Neural progenitor cell (in vitro differentiated cells): ENCODE data around the gene PLEKHM1. TPM values are rescaled to one million over a fixed set of nuclear protein-coding genes. Genes with fewer than 3 reads are reported as not detected.
A peak's percentile ranks its signal among the peaks of the same experiment; 100 is the strongest.

Experiments used
- DNase-seq: peaks from one replicate; pipeline ENCODE4 v3.0.0-alpha.2; 2016; ENCODE audit warnings: low spot score
- H2AFZ ChIP-seq: fragments of 200-600 bp; sonication (generic); replicated peaks from 2 replicates; pipeline ENCODE4 v1.6.1; 2016; ENCODE audit warnings: antibody characterized with exemption
- H3F3A ChIP-seq: fragments of 200-600 bp; sonication (generic); 2 replicates; pipeline ENCODE4 v1.6.1; 2016; ENCODE audit warnings: antibody characterized with exemption, low read depth
- H3K27ac ChIP-seq: fragments of 200-600 bp; sonication (generic); 2 replicates; pipeline ENCODE4 v1.5.1; 2016; ENCODE audit warnings: mild to moderate bottlenecking
- H3K27me3 ChIP-seq: fragments of 200-600 bp; sonication (generic); 2 replicates; pipeline ENCODE4 v1.6.1; 2016; ENCODE audit warnings: mild to moderate bottlenecking, moderate library complexity
- H3K36me3 ChIP-seq: fragments of 200-600 bp; sonication (generic); 2 replicates; pipeline ENCODE4 v1.5.1; 2016
- H3K4me1 ChIP-seq: fragments of 200-600 bp; sonication (generic); 2 replicates; pipeline ENCODE4 v1.6.1; 2016; ENCODE audit warnings: mixed run types
- H3K4me2 ChIP-seq: fragments of 200-600 bp; sonication (generic); 2 replicates; pipeline ENCODE4 v1.6.1; 2016
- H3K4me3 ChIP-seq: fragments of 200-600 bp; sonication (generic); 2 replicates; pipeline ENCODE4 v1.5.1; 2016
- H3K79me2 ChIP-seq: fragments of 200-600 bp; sonication (generic); 2 replicates; pipeline ENCODE4 v1.6.1; 2016; ENCODE audit warnings: low read depth
- H3K9ac ChIP-seq: fragments of 200-600 bp; sonication (generic); 2 replicates; pipeline ENCODE4 v1.6.1; 2016
- H3K9me3 ChIP-seq: fragments of 200-600 bp; sonication (generic); 2 replicates; pipeline ENCODE4 v1.5.1; 2016; ENCODE audit warnings: low read depth
- H4K20me1 ChIP-seq: fragments of 200-600 bp; sonication (generic); 2 replicates; pipeline ENCODE4 v1.6.1; 2016; ENCODE audit warnings: low read depth
- H3K27ac Mint-ChIP-seq: 3 replicates; pipeline ENCODE4 v1.8.0; 2021; ENCODE audit warnings: mixed read lengths
- H3K27me3 Mint-ChIP-seq: 2 replicates; pipeline ENCODE4 v1.8.0; 2022; ENCODE audit warnings: low read depth, mild to moderate bottlenecking, inconsistent platforms, moderate library complexity, mixed read lengths; ENCODE audit not compliant: insufficient read depth
- H3K36me3 Mint-ChIP-seq: 3 replicates; pipeline ENCODE4 v1.8.0; 2021; ENCODE audit warnings: mixed read lengths
- H3K4me1 Mint-ChIP-seq: 3 replicates; pipeline ENCODE4 v1.8.0; 2021; ENCODE audit warnings: mixed read lengths
- H3K4me3 Mint-ChIP-seq: 3 replicates; pipeline ENCODE4 v1.8.0; 2021; ENCODE audit warnings: mild to moderate bottlenecking, moderate library complexity, mixed read lengths
- H3K9me3 Mint-ChIP-seq: 3 replicates; pipeline ENCODE4 v1.8.0; 2020; ENCODE audit warnings: mixed read lengths
- CTCF ChIP-seq: fragments of 200-600 bp; sonication (generic); IDR thresholded peaks from 2 replicates; pipeline ENCODE4 v1.5.1; 2017; ENCODE audit warnings: antibody characterized with exemption, mild to moderate bottlenecking
- EZH2 ChIP-seq: fragments of 200-600 bp; sonication (generic); IDR thresholded peaks from 2 replicates; pipeline ENCODE4 v1.6.1; 2017; ENCODE audit warnings: antibody characterized with exemption, mild to moderate bottlenecking, moderate library complexity
- EZH2phosphoT487 ChIP-seq: fragments of 200-600 bp; sonication (generic); IDR thresholded peaks from 2 replicates; pipeline ENCODE4 v1.6.1; 2017; ENCODE audit warnings: antibody characterized with exemption
- total RNA-seq: library from RNA; depleted of rRNA; stranded (reverse); fragments of >200 nt; gene quantifications from 2 replicates; pipeline ENCODE4 v1.2.3, GENCODE V29; 2015; ENCODE audit warnings: low replicate concordance

Gene PLEKHM1
- total RNA-seq, 1 donor from 2014 or later = 7.0 TPM

- no peak for TF ChIP-seq EZH2
- no peak for TF ChIP-seq EZH2phosphoT487
- TF ChIP-seq CTCF = no peak
- Histone ChIP-seq H3K9ac (no peak overlapping the region), H3K4me1 (peaks cover 17% of the 10 kb centered on the region), H3K4me3 (peak overlapping the region; percentile 51), H3K4me2 (peak overlapping the region; percentile 87), H3K79me2 (no peaks in the 10 kb centered on the region), H3K27ac (no peak overlapping the region), H3F3A (peaks cover 4% of the 10 kb centered on the region), H4K20me1 (no peaks in the 10 kb centered on the region), H3K36me3 (no peaks in the 10 kb centered on the region), H2AFZ (peak overlapping the region; percentile 90), H3K9me3 (no peaks in the 10 kb centered on the region), H3K27me3 (no peaks in the 10 kb centered on the region)
- DNase-seq = no peak
- Mint-ChIP-seq H3K36me3 (no peaks in the 10 kb centered on the region), H3K4me3 (peak overlapping the region; percentile 72), H3K27me3 (peaks cover 4% of the 10 kb centered on the region), H3K4me1 (peaks cover 29% of the 10 kb centered on the region), H3K9me3 (no peaks in the 10 kb centered on the region), H3K27ac (no peak overlapping the region)
Observed at GRCh38 chr17:45406107-45406506, 84.4 kb downstream of the PLEKHM1 start.

DNA sequence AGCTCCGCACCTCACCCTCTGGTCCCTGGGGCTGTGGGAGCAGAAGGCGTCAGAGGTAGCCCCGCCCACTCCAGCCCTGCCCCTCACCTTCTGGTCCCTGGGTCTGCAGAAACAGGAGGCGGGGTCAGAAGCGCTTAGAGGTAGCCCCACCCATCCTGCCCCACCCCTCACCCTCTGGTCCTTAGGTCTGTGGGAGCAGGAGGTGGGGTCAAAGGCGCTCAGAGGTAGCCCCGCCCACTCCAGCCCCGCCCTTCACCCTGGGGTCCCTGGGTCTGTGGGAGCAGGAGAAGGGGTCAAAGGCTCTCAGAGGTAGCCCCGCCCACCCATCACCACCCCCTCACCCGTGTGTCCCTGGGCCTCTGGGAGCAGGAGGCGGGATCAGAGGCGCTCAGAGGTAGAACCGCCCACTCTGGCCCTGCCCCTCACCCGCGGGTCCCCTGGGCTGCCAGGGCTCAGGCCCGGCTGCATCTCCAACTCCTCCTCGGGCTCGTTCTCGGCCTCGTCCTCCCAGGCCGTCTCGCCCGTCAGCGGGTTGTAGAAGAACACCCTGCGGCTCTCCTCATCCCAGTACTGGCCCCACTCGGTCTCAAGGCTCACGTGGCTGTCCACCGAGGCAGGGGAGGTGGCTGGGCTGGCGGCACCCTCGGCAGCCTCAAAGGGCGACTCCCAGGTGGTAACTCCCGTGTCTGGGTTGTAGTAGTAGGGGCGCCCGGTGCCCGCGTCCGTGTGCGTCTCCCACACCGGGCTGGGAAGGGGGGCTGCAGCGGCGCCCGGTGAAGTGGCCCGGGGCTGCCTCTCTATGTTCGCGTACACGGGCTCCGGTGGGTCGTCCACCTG, 85.1 kb downstream of the PLEKHM1 start:
- Histone ChIP-seq H3K4me2 (peak overlapping the region; percentile 87), H3K4me1 (peaks cover 13% of the 10 kb centered on the region)

GRCh38 chr17:45404870-45405249, 85.7 kb downstream of the PLEKHM1 start:
- Histone ChIP-seq H3K9ac (no peak overlapping the region), H3K4me1 (peaks cover 11% of the 10 kb centered on the region), H3K36me3 (no peaks in the 10 kb centered on the region), H3K9me3 (no peaks in the 10 kb centered on the region), H4K20me1 (no peaks in the 10 kb centered on the region), H3K27me3 (no peaks in the 10 kb centered on the region), H3K4me3 (no peak overlapping the region), H3K79me2 (no peaks in the 10 kb centered on the region), H3K4me2 (peak overlapping the region; percentile 87), H3F3A (peaks cover 4% of the 10 kb centered on the region), H3K27ac (no peak overlapping the region), H2AFZ (no peak overlapping the region)
- Mint-ChIP-seq H3K4me1 (peaks cover 21% of the 10 kb centered on the region), H3K4me3 (no peak overlapping the region), H3K27ac (no peak overlapping the region), H3K9me3 (no peaks in the 10 kb centered on the region), H3K27me3 (peaks cover 4% of the 10 kb centered on the region), H3K36me3 (no peaks in the 10 kb centered on the region)
- no peak for TF ChIP-seq EZH2
- no peak for TF ChIP-seq CTCF
- TF ChIP-seq EZH2phosphoT487 = no peak
- no peak for DNase-seq

More for the DNA sequence above, 85.1 kb downstream of the PLEKHM1 start:
- no peaks in the 10 kb centered on the region for H3K9me3 Mint-ChIP-seq
- H3K27ac Mint-ChIP-seq = no peak overlapping the region
- TF ChIP-seq EZH2 = no peak
- no peak for TF ChIP-seq CTCF
- TF ChIP-seq EZH2phosphoT487 = no peak
- Histone ChIP-seq H2AFZ (peak overlapping the region; percentile 90), H3K9me3 (no peaks in the 10 kb centered on the region), H3K9ac (no peak overlapping the region), H3K36me3 (no peaks in the 10 kb centered on the region), H3K79me2 (no peaks in the 10 kb centered on the region), H3F3A (peaks cover 4% of the 10 kb centered on the region), H3K27ac (no peak overlapping the region), H4K20me1 (no peaks in the 10 kb centered on the region), H3K4me3 (peak overlapping the region; percentile 51), H3K27me3 (no peaks in the 10 kb centered on the region)
- no peaks in the 10 kb centered on the region for H3K36me3 Mint-ChIP-seq
- H3K4me1 Mint-ChIP-seq = peaks cover 24% of the 10 kb centered on the region
- peak; percentile 97 for DNase-seq
- peaks cover 4% of the 10 kb centered on the region for H3K27me3 Mint-ChIP-seq
- H3K4me3 Mint-ChIP-seq = peak overlapping the region; percentile 72
